Gastroesophageal sphincter (tissue), 3 donors: ENCODE results near the gene GATB.

Experiments
- EP300 ChIP-seq: sonication (generic); formaldehyde crosslinking; IDR thresholded peaks from one replicate; pipeline ENCODE4 v1.6.1; 2017; ENCODE audit warnings: antibody characterized with exemption, mild to moderate bottlenecking
- POLR2A ChIP-seq, 2 donors: fragments of 450-650 bp; IDR thresholded peaks; one replicate each; pipeline ENCODE4 v1.6.1; 2017; ENCODE audit warnings: antibody characterized with exemption in 2 of 2, mild to moderate bottlenecking in 2 of 2, moderate library complexity in 1 of 2
- POLR2AphosphoS5 ChIP-seq: sonication (generic); formaldehyde crosslinking; IDR thresholded peaks from one replicate; pipeline ENCODE4 v1.6.1; 2017; ENCODE audit warnings: antibody characterized with exemption
- TF ChIP-seq, protein P1 (sequence below), 4 experiments: fragments of 200-600 bp in 2 of 4; fragments of 450-650 bp in 2 of 4; sonication (generic) in 1 of 4; IDR thresholded peaks; one replicate each; pipeline ENCODE4 v1.5.1; 2017 to 2019; ENCODE audit warnings: antibody characterized with exemption in 4 of 4, mild to moderate bottlenecking in 2 of 4, moderate library complexity in 2 of 4

DNA sequence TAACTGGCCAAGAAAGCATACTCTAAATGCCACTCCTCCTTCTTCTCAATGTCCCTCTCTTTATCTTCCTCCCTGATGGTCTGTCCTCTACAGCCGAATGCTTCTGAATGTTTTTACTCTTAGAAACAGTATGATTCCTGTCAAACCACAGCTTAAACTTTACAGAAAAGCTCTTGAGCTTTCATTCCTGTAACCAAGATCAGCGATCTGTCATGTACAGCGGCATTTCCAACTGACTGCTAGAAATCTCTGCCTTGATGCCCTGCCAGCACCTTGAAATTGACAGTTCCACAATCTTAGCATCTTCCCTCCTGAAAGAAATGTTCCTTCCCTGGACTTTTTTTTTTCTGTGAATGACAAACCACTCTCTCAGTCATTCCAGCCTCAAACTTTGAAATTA lies 11.5 kb upstream of the GATB start:
- TF ChIP-seq, protein P1, sequence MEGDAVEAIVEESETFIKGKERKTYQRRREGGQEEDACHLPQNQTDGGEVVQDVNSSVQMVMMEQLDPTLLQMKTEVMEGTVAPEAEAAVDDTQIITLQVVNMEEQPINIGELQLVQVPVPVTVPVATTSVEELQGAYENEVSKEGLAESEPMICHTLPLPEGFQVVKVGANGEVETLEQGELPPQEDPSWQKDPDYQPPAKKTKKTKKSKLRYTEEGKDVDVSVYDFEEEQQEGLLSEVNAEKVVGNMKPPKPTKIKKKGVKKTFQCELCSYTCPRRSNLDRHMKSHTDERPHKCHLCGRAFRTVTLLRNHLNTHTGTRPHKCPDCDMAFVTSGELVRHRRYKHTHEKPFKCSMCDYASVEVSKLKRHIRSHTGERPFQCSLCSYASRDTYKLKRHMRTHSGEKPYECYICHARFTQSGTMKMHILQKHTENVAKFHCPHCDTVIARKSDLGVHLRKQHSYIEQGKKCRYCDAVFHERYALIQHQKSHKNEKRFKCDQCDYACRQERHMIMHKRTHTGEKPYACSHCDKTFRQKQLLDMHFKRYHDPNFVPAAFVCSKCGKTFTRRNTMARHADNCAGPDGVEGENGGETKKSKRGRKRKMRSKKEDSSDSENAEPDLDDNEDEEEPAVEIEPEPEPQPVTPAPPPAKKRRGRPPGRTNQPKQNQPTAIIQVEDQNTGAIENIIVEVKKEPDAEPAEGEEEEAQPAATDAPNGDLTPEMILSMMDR (IDR thresholded peaks at IDR 0.05), result no peak
- no peak for TF ChIP-seq EP300
- no peak for TF ChIP-seq POLR2AphosphoS5
- no peak for TF ChIP-seq POLR2A (IDR thresholded peaks at IDR 0.05)
